GM19193 (cell line): Measurements from ENCODE around the gene SAA1.

Experiments used
- POLR2A ChIP-seq: IDR thresholded peaks from 4 replicates; pipeline ENCODE4 v1.6.1; 2011; ENCODE audit not compliant: insufficient read depth, insufficient read length; ENCODE audit errors: extremely low read depth

The SAA1 gene

DNA sequence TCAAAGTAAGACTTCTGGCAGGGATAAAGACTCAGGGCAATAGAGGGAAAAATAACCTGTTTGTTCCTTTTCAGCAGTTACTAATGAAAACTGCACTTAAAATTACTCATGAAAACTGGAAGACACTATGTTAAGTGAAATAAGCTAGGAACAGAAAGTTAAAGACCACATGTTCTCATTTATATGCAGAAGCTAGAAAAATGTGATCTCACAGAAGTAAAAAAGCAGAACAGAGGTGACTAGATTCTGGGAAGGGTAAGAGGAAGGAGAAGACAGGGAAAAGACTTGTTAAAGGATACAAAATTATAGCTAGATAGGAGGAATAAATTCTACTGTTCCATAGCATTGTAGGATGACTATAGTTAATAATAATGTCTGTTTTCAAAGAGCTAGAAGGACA, 33.7 kb downstream of the SAA1 start:
- no peak for TF ChIP-seq POLR2A

DNA sequence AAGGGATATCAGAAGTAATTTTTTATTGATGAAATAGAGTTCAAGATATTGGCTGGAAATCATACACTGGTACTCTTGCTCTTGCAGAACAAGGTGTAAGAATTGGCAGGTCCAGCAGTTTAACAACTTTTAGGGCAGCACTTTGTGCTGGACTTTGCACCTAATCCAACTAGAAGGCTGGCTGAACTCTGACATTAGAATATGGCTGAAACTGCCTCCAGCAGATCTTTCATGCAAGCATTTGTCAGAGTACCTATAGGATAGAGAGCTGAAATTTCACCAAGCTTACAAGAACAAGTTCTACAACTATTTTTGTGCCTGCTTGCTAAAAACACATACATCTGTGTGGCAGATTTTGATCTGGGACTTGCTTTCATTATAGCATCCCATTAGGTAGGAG, 38.7 kb downstream of the SAA1 start:
- no peak for TF ChIP-seq POLR2A

DNA sequence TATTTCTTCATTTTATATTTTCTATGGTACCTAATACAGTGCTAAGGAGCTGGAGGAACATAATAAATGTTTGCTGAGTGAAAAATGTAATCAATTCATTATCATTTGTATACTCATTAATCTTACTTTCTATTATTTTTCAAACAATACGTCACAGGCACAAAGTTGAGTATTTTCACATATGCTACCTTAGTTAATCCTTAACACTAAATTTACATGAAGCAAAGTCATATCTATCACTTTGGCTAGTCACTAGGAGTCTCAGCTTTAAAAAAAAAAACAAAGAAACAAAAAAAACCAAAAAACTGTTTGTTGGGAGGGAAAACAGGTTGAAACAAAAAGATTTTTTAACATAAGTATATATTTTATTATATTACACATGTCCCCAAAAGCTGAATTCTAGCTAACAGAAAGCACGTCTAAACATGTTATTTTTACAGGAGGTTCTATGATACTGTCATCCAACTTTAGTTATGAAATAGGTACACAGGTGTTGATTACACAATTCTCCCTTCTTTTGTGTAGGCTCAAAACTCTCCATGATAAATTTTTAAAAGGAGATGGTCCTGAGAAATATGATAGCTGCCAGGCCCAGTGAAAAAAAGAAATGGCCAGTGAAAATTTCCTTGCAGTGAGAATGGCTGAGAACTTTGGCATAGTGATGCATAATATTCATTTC, 41.5 kb downstream of the SAA1 start:
- TF ChIP-seq POLR2A: no peak

DNA sequence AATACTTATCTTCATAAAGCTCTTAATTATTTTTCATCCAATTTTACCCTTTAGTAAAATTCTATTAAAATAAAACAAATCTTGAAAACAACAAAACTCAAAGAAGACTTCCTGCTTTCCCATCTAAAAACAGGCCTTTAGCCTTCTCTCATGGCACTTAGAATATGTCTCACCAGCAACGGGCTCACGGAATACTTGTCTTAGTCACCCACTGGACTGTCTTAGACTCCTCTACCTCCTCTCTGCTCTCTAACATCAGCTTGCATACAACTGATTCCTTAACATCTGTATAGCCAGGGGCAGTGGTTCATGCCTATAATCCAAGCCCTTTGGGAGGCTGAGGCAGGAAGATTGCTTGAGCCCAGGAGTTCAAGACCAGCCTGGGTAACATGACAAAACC, 42.2 kb downstream of the SAA1 start:
- TF ChIP-seq POLR2A: no peak

DNA sequence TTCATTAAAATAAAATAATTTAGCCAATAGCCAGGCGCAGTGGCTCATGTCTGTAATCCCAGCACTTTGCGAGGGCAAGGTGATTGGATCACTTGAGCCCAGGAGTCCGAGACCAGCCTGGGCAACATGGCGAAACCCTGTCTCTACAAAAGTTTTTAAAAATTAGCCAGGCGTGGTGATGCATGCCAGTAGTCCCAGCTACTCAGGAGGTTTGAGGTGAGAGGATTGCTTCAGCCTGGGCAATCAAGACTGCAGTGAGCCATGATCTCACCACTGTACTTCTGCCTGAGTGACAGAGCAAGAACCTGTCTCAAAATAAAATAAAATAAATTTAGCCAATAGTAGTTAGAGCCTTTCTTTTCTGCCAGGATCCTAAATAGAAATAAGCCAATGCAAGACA, 43.6 kb downstream of the SAA1 start:
- no peak for TF ChIP-seq POLR2A

DNA sequence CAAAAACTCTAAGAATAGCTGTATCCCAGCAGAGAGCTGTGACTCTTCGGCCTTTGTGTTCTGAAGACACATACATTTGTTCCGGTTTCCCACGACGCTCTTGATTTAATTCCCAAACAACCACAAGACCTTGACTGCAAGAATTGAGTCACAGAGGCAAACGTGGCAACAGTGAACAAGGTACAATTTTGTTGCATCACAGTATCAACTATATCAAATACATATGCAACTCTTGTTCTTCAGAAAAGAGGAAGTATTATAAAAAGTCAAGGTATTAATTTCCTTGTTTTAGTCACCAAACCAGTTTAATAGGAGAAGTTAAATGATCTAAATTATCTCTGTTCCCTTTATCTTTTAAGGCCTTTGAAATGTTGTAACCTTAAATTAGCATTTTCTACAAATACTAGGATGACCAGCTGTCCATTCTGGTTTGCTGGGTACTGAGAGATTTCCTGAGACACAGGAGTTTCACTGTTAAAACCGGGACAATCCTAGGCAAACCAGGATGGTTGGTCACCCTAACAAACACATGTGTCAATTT, 44.8 kb downstream of the SAA1 start:
- no peak for TF ChIP-seq POLR2A

DNA sequence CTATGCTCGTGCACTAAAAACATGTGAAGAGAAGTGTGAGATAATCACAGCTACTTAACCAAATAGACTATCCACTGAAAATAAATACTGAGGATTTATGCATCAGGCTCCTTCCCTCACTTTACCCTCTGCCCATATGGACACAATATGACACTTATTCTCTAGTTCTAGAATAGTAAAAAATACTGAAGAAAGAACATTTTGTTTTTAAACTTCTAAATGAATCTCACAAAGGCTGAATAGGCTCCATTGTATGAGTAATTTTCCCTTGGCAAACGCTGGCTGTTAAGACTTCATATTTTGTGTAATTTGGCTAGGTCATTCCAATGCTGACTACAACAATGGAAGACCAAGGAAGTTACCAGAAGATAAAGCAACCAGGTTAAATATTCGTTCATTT, 45.9 kb downstream of the SAA1 start:
- no peak for TF ChIP-seq POLR2A

DNA sequence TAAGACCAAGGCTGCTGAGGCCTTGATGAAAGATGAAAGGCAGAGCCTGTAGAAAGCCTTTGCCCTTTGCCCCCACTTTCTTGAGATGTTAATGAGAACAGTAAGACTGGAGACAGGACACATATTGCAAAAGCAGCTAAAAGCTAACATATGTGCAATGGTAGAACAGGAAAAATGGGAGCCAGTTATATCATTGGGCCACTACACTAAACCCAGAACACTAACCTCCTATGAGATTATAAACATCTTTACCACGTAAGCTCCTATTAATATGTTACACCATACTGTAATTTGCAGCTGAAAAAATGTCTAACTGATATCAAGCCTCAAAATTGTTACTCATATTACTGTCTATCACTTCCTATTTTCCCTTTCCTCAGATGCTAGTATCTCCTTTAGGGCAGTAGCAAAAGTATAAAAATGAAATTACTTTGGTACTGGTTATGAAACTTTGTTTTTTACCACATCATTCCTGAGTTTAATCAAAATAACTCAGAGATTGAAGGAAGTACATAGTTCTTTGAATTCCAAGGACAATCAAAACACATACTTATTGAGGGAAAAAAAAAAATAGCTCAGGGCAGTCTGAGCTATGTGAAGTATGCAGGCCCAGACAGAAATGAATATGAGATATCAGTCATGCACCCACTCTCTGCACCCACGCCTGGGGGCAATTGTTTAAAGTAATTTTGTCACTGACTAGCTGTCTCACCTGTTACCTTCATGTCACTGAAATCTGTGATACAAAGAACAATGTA, 46.8 kb downstream of the SAA1 start:
- no peak for TF ChIP-seq POLR2A

DNA sequence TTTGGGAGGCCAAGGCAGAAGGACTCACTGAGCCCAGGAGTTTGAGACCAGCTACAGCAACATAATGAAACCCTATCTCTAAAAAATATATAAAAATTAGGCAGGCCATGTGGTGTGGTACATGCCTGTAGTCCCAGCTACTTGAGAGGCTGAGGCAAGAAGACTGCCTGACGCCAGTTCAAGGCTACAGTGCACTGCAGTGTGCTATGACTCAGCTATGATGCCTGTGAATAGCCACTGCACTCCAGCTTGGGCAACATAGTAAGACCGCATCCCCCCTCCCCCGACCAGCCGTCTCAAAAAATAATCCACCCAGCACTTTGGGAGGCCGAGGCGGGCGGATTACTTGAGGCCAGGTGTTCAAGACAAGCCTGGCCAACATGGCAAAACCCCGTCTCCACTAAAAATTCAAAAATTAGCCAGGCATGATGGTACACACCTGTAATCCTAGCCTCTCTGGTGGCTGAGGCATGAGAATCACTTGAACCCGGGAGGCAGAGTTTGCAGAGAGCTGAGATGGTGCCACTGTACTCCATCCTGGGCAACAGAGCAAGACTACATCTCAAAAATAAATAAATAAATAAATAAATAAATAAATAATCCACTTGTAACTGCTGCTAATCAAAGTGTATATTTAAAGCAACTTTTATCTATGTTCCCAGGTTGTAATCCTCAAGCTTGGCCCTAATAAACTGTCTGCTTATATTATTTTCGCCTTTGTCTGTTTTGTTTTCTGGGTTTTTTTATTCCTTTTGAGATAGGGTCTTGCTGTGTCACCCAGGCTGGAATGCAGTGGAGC, 48.1 kb downstream of the SAA1 start:
- TF ChIP-seq POLR2A: no peak

DNA sequence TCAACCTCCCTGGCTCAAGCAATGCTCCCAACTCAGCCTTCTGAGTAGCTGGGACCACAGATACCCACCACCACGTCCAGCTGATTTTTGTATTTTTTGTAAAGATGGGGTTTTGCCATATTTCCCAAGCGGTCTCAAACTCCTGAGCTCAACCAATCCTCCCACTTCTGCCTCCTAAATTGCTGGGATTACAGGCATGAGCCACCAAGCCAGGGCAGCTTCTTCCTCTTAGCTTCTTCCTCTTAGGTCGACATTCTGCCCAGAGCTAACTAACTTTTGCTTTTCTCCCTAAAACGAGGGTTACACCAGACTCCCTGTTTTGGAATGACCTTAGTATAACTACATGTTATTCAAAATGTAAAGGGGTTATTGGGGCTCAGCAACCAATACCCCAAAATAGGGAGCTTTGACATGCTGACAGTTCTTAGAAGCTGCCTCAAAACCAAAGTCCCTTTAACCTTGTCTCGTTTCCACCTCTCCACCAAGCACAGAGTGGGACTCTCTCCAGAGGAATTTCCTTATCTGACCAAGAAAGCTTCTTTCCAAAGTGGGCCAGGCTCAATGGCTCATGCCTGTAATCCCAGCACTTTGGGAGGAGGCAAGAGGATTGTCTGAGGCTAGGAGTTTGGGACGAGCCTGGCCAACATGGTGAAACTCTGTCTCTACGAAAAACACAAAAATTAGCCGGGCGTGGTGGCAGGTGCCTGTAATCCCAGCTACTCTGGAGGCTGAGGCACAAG, 48.9 kb downstream of the SAA1 start:
- TF ChIP-seq POLR2A: no peak

DNA sequence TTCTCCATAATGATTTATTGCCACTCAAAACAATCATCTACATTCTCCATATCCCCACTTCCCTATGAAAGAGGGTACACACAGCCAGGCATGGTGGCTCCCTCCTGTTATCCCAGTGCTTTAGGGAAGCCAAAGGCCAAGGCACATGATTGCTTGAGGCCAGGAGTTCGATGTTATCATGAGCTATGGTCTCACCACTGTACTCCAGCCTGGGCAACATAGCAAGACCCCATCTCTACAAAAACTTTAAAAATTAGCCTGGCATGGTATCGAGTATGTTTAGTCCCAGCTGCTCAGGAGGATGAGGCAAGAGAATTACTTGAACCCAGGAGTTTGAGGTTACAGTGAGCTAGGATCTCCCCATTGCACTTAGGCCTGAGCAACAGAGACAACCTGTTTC, 49.8 kb downstream of the SAA1 start:
- no peak for TF ChIP-seq POLR2A

DNA sequence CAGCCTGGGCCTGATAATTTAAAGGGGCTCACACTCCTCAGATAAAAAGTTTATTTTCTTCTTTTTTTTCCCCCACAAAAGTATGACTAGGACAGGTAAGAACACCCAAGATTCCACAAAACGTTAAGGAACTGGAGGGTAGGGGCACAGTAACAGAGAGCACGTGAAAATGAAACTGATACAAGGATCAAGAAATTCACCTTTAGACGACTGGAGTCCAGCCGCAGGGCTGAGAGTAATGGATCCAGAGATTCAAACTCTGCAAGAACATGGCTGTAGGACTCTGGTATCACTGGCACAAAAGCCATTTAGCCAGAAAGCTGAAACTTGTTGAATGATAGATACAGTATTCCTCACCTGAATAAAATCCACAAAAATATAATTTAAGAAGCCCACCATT, 51.5 kb downstream of the SAA1 start:
- TF ChIP-seq POLR2A: no peak
